Stimulated activated memory B cell treated with anti-CD40 and anti-IgM and Interleukin-4, amounts not matched to agents 10 μg/mL and 1 μg/mL and 100 μg/mL, for 72 hours (primary cell): ENCODE data around the gene TMEM120B.

ENCODE experiments used
- ATAC-seq: fragments of 150-1000 bp; cut with Tn5 transposase; 2 replicates; pipeline ENCODE4 v1.10.0; 2021
- H3K27ac Mint-ChIP-seq: one replicate; pipeline ENCODE4 v1.8.0; 2022; ENCODE audit warnings: mild to moderate bottlenecking, mixed read lengths
- H3K27me3 Mint-ChIP-seq: one replicate; pipeline ENCODE4 v1.8.0; 2022; ENCODE audit warnings: mixed read lengths
- H3K36me3 Mint-ChIP-seq: one replicate; pipeline ENCODE4 v1.8.0; 2022; ENCODE audit warnings: mixed read lengths
- H3K4me1 Mint-ChIP-seq: one replicate; pipeline ENCODE4 v1.8.0; 2022; ENCODE audit warnings: mixed read lengths
- H3K4me3 Mint-ChIP-seq: one replicate; pipeline ENCODE4 v1.8.0; 2022; ENCODE audit warnings: mild to moderate bottlenecking, moderate library complexity, mixed read lengths
- H3K9me3 Mint-ChIP-seq: one replicate; pipeline ENCODE4 v1.8.0; 2022; ENCODE audit warnings: mixed read lengths

The TMEM120B gene

GRCh38 chr12:121795034-121795968 lies 82.7 kb downstream of the TMEM120B start:
- H3K4me3 Mint-ChIP-seq: peak overlapping the region; percentile 86
- peaks cover 57% of the 10 kb centered on the region for H3K4me1 Mint-ChIP-seq
- H3K27me3 Mint-ChIP-seq: no peaks in the 10 kb centered on the region
- peaks cover 42% of the 10 kb centered on the region for H3K36me3 Mint-ChIP-seq
- H3K27ac Mint-ChIP-seq: peak overlapping the region; percentile 95
- ATAC-seq: peak; percentile 39
- no peaks in the 10 kb centered on the region for H3K9me3 Mint-ChIP-seq

DNA sequence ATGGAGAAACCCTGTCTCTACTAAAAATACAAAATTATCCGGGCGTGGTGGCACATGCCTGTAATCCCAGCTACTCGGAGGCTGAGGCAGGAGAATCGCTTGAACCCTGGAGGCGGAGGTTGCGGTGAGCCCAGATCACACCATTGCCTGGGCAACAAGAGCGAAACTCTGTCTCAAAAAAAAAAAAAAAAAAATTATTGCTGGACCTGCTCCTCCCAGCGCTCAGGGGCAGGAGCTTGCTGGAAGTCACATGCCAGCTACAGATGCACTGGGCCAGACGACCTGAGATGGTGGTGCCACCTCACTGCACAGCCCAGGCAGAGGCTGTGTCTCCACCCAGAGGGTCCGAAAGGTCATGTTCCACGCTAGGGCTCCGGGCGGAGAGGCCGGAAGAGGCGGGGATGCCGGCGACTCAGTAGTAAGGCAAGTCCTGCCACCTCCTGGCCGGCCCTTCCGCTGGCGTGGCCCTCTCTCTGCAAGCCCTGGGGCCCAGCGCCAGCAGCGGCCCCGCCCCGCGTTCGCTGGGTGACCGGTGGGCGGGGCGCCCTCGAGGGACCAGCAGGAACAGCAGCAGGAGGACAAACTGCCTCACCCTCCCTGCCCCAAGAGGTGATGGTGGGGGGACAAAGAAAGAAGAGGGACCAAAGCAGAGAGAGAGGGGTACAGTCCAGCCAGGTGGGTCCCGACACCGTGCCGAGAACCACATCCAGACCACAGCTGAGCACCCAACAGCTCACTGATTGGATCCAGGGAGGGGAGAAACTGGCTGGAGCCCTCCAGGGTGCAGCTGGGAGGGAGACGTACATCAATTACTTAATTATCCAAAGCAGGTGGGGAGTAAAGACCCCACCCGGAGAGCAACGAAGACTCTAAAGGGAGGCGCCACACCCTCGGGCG lies 84.6 kb downstream of the TMEM120B start:
- Mint-ChIP-seq H3K27me3 (no peaks in the 10 kb centered on the region), H3K9me3 (no peaks in the 10 kb centered on the region), H3K4me1 (peaks cover 42% of the 10 kb centered on the region), H3K4me3 (peak overlapping the region; percentile 10), H3K27ac (peak overlapping the region; percentile 4), H3K36me3 (peaks cover 41% of the 10 kb centered on the region)
- no peak for ATAC-seq

DNA sequence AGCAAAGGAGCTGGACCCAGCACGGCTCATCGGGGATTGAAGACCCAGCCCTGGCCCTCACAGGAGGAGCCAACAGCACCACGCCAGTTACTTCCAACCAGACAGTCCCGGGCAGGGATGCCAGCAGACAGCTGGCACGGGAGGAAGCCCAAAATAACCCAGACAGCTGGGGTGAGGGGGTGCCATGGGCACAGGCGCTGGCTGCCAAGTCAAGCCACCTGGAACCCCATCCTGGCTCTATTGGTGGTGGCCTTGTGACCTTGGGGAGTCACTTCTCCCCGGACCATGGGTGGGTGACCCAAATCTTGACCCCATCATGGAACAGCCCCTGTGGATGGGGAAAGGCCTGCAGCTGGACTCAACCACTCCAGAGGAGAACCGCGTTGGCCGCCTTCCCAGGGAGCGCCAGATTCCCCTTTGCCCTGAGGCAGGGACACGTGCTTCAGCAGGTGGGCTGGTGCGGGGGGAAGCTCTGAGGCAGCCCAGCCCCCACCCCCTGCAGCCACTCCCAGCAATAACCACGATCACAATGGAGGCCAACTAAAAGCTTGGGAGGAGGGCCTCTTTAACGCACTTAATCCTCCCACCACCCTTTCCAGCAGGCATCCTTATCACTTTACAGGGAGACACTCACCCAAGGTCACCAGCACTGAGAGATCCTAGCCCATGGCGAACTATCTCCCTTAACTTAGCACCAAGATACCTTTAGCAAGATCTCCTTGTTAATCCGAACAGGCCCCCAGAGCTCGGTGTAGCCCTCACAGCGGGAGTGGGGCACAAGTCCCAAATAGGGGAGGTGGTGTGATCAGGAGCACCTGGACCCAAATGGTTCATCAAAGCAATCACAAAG lies 85.6 kb downstream of the TMEM120B start:
- peaks cover 46% of the 10 kb centered on the region for H3K4me1 Mint-ChIP-seq
- peak overlapping the region; percentile 65 for H3K4me3 Mint-ChIP-seq
- no peaks in the 10 kb centered on the region for H3K27me3 Mint-ChIP-seq
- peak overlapping the region; percentile 79 for H3K27ac Mint-ChIP-seq
- no peak for ATAC-seq
- no peaks in the 10 kb centered on the region for H3K9me3 Mint-ChIP-seq
- peaks cover 35% of the 10 kb centered on the region for H3K36me3 Mint-ChIP-seq

DNA sequence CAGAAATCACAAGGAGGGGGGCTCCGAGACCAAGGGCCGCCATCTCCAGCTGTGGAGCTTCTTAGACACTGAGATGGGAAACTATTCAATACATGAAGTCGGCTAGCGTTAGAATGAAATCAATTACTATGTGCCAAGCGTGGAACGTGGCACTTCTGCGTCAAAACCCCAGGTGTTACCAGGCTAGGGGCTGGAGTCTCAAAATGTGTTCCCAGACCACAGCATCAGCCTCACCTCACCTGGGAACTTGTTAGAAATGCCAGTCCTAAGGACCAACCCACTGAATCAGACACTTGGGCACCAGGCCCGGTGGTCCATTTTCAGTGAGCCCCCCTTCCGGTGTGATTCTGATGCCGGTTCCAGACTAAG lies 86.2 kb downstream of the TMEM120B start:
- Mint-ChIP-seq H3K27ac (peak overlapping the region; percentile 79), H3K4me1 (peaks cover 46% of the 10 kb centered on the region), H3K36me3 (peaks cover 35% of the 10 kb centered on the region), H3K9me3 (no peaks in the 10 kb centered on the region), H3K27me3 (no peaks in the 10 kb centered on the region), H3K4me3 (peak overlapping the region; percentile 88)
- ATAC-seq: no peak

DNA sequence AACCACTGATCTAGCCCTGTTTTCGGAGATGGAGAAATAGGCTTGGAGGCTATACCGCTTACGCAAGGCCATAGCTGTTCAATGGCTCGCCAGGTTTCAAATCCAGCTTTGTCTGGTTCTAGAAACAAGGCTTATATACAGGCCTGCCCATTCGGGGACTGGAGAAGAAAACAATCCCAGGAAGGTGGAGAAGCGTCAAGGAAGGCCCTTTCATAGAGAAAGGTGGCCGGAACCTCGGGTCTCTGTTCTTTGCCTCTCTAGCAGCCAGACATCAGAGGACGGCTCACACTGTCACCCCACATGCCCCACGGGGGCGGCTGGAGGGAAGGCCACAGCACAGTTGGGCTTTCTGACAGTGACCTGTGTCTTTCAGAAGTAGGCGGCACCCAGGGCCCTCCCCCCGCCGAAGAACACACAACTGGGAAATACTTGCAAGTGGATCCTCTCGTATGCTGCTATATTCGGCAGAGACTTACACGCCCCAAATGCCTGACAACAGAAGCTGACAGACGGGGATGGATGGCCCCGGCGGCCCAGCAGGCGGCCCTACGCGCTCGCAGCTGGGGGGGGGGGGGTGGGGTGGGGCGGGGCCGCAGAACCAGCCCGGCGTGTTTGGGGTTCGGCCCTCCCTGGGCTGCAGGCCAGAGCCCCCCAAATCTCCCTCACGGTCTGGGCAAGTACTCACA lies 86.7 kb downstream of the TMEM120B start:
- peak overlapping the region; percentile 88 for H3K4me3 Mint-ChIP-seq
- no peaks in the 10 kb centered on the region for H3K9me3 Mint-ChIP-seq
- peaks cover 42% of the 10 kb centered on the region for H3K4me1 Mint-ChIP-seq
- H3K27ac Mint-ChIP-seq: peak overlapping the region; percentile 79
- no peaks in the 10 kb centered on the region for H3K27me3 Mint-ChIP-seq
- peaks cover 35% of the 10 kb centered on the region for H3K36me3 Mint-ChIP-seq
- ATAC-seq: no peak

- no peaks in the 10 kb centered on the region for H3K9me3 Mint-ChIP-seq
- peak overlapping the region; percentile 88 for H3K4me3 Mint-ChIP-seq
- peaks cover 34% of the 10 kb centered on the region for H3K4me1 Mint-ChIP-seq
- H3K27me3 Mint-ChIP-seq: no peaks in the 10 kb centered on the region
- peaks cover 33% of the 10 kb centered on the region for H3K36me3 Mint-ChIP-seq
- H3K27ac Mint-ChIP-seq: peak overlapping the region; percentile 100
- peak; percentile 64 for ATAC-seq
Observed at GRCh38 chr12:121799842-121800693, 87.5 kb downstream of the TMEM120B start.

- Mint-ChIP-seq H3K4me1 (peaks cover 34% of the 10 kb centered on the region), H3K4me3 (peak overlapping the region; percentile 98), H3K27me3 (no peaks in the 10 kb centered on the region), H3K27ac (peak overlapping the region; percentile 100), H3K36me3 (peaks cover 28% of the 10 kb centered on the region), H3K9me3 (no peaks in the 10 kb centered on the region)
- peak; percentile 1 for ATAC-seq
Observed at GRCh38 chr12:121800694-121801594, 88.4 kb downstream of the TMEM120B start.

GRCh38 chr12:121801595-121802484 lies 89.3 kb downstream of the TMEM120B start:
- H3K9me3 Mint-ChIP-seq: no peaks in the 10 kb centered on the region
- ATAC-seq: no peak
- no peaks in the 10 kb centered on the region for H3K27me3 Mint-ChIP-seq
- peaks cover 34% of the 10 kb centered on the region for H3K36me3 Mint-ChIP-seq
- peak overlapping the region; percentile 98 for H3K4me3 Mint-ChIP-seq
- peak overlapping the region; percentile 100 for H3K27ac Mint-ChIP-seq
- peaks cover 43% of the 10 kb centered on the region for H3K4me1 Mint-ChIP-seq

GRCh38 chr12:121802485-121802842 lies 89.9 kb downstream of the TMEM120B start:
- no peaks in the 10 kb centered on the region for H3K27me3 Mint-ChIP-seq
- peaks cover 31% of the 10 kb centered on the region for H3K36me3 Mint-ChIP-seq
- H3K27ac Mint-ChIP-seq: peak overlapping the region; percentile 100
- peak overlapping the region; percentile 98 for H3K4me3 Mint-ChIP-seq
- no peaks in the 10 kb centered on the region for H3K9me3 Mint-ChIP-seq
- no peak for ATAC-seq
- peaks cover 45% of the 10 kb centered on the region for H3K4me1 Mint-ChIP-seq

- Mint-ChIP-seq H3K4me1 (peaks cover 45% of the 10 kb centered on the region), H3K27me3 (no peaks in the 10 kb centered on the region), H3K4me3 (peak overlapping the region; percentile 98), H3K27ac (peak overlapping the region; percentile 100), H3K36me3 (peaks cover 27% of the 10 kb centered on the region), H3K9me3 (no peaks in the 10 kb centered on the region)
- ATAC-seq: peak; percentile 64
Observed at GRCh38 chr12:121802843-121803698, 90.5 kb downstream of the TMEM120B start.

DNA sequence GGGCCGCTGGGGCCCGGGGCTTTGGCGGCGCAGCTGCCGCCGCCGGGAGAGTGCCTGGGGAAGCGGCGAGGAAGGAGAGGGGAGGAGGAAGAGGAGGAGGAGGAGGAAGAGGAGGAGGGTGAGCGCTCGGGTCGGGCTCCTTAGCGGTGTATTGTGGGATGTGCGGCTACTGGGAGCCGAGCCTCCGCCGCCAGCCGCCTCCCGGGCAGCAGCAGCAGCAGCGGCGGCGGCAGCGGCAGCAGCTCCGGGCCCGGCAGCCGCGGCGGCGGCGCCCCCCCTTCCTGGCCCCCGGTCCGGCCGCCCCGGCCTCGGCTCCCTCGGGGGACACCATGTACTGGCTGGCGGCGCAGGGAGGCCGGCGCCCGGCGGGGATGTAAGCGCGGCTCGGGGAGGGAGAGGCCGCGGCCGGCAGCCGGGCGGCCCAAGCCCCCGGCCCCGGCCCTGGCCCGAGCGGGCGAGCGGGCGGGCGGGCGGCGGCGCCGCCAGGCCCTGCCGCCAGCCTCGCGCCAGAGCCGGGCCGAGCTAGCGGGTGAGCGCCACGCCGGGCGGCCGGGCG lies 91.4 kb downstream of the TMEM120B start, which contains the start of gene SETD1B:
SETD1B (plus strand) TSS at position 149 of the 556 bp plus-strand sequence. CDS start 729 bp downstream, outside the sequence.
- peaks cover 25% of the 10 kb centered on the region for H3K36me3 Mint-ChIP-seq
- peak within 1 kb of the TSS; percentile 99 for H3K4me3 Mint-ChIP-seq
- peak within 1 kb of the TSS; percentile 100 for H3K27ac Mint-ChIP-seq
- no peaks in the 10 kb centered on the region for H3K27me3 Mint-ChIP-seq
- peak; percentile 19 for ATAC-seq
- no peaks in the 10 kb centered on the region for H3K9me3 Mint-ChIP-seq
- H3K4me1 Mint-ChIP-seq: peaks cover 44% of the 10 kb centered on the region
